22Rv1 (cell line): Measurements from ENCODE around the gene ACRV1.

Source experiments
- H3K27ac ChIP-seq: fragments of 450-650 bp; 2 replicates; pipeline ENCODE4 v1.5.1; 2017
- CTCF ChIP-seq: fragments of 450-650 bp; IDR thresholded peaks from 2 replicates; pipeline ENCODE4 v1.5.1; 2017; ENCODE audit warnings: mild to moderate bottlenecking
- ZFX ChIP-seq: fragments of 450-650 bp; IDR thresholded peaks from 2 replicates; pipeline ENCODE4 v1.6.1; 2017; ENCODE audit warnings: antibody characterized with exemption, borderline replicate concordance

The ACRV1 gene

DNA sequence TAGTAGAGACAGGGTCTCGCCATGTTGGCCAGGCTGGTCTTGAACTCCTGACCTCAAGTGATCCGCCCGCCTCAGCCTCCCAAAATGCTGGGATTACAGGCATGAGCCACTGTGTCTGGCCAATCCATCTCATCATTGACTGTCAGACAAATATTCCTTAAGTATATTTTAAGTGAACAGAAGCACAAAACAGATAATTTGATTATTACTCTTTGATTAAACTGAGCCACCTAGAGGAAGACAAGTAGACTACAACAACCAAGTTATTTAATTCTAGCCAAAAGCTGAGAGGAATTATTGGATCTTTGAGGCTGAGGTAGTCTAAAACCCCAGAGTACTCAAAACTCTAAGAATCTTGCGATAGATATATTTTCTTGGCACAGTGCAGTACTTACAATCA, 1.2 kb downstream of the ACRV1 start:
- TF ChIP-seq ZFX = no peak
- TF ChIP-seq CTCF = peak; percentile 41
- no peak overlapping the region for H3K27ac ChIP-seq

DNA sequence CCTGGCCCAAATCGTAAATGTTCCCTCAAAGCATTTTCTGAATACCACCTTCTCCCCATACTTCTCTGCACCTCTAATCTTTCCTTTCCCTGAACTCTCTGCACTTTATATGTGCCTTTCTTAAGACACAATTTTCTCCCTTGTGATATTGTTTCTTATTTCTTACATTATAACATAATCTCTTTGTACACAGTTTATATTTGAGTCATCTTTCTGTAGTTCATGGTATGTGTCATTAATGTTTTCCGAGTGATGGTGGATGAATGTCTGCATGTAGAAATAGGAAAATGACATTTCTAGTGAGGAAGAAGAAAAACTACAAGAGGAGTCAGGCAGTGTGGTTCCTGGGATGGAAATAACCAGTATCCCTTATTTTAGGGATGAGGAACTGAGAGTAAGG, 5.5 kb downstream of the ACRV1 start:
- no peak overlapping the region for H3K27ac ChIP-seq
- TF ChIP-seq ZFX (no peak), CTCF (no peak)

DNA sequence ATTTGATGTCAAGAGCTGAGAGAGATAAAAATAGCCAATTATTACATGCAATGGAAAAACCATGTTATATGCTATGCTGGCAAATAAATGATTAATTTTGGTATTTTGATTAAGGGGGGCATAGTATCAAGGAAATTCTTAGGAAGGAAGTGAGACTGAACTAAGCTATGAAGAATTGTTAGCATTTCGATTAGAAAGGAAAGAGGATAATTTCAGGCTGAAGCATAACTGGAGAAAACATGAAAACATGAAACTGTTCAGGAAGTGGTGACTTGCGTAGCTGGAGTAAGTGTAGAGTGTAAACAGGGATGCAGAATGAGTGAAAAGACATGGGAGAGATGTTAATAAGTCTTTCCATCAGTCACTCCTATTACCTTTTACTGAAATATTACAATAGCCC, 6.4 kb downstream of the ACRV1 start:
- no peak overlapping the region for H3K27ac ChIP-seq
- TF ChIP-seq CTCF (no peak), ZFX (no peak)

- TF ChIP-seq CTCF (no peak), ZFX (no peak)
- H3K27ac ChIP-seq = no peak overlapping the region
Observed at GRCh38 chr11:125671561-125671960, 9.1 kb downstream of the ACRV1 start.

DNA sequence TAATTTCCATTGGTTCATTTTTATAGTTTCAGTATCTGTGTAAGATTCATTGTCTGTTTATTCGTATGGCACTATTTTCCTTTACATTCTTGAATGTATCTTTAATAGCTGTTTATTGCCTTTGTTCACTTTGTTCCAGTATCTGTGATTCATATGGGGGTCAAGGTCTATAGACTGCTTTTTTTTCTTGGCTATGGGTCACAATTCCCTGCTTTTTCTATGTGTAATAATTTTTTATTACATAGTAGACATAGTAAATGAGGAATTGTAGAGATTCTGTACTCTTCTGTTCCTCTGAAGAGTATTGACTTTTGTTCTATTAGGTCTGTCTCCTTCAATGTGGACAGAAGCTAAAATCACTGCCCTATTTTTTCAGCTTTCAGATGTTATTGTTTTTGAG, 10.5 kb downstream of the ACRV1 start:
- H3K27ac ChIP-seq = no peak overlapping the region
- no peak for TF ChIP-seq ZFX
- no peak for TF ChIP-seq CTCF

DNA sequence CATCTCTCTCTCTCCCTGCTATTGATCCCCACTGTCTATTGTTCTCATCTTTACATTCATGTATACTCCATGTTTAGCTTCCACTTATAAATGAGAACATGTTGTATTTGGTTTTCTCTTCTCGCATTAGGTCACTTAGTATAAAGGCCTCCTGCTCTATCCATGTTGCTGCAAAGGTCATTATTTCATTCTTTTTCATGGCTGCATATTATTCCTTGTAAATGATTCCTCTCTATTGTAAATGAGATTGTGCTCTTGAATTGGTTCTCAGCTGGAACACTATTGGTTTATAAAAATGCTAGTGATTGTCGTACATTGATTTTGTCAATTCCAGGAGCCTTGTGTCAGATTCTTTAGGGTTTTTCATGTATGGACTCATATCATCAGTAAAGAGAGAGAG, 13.5 kb downstream of the ACRV1 start:
- H3K27ac ChIP-seq = no peak overlapping the region
- no peak for TF ChIP-seq CTCF
- TF ChIP-seq ZFX = no peak

- TF ChIP-seq CTCF (no peak), ZFX (no peak)
- no peak overlapping the region for H3K27ac ChIP-seq
Observed at GRCh38 chr11:125663910-125664309, 16.7 kb downstream of the ACRV1 start.
